ENCODE results near the gene TNFRSF19. TPM values are rescaled to one million over a fixed set of nuclear protein-coding genes. Genes with fewer than 3 reads are reported as not detected.

TNFRSF19 gene
- total and polyA plus RNA-seq, 2 of the 13 experiments (the other 11 are each of a cell fraction or from before 2014, with no cell fraction given): 75.3 to 77.7 TPM

DNA sequence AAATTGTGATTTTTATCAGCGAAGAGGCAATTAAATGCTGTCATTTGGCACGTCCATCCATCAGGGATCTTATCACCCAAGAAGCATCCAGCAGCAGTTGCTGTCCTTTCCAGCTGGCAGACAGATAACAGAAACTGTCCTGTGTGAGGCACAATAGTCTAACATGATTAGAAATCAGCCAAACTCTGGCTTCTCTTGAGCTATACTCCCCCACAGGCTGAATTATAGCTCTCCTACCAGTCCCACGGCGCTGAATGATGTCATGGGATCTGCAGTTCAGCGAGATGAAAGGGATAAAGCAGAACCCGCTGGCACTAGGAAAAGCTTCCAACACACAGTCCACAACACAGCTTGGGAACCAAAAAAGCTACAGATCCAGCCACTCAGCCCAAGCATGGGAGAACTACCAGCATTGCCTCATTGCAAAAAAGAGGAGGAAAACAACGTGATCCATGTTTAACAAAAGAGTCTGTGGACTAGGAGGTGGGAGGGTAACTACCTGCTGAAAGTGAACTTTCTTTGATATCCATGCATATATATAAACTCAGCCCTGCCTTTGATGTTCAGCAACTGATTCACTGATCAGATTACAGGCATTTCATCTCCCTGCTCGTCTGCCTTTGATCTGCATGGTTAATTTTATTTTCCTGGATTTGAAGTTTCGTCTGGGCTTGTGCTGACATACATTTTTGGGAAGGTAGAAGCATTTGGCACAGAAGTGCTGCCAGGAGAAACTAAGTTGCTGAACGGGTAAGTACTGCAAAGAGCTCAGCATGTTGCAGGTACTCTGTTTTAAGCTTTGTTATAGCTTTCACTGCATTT, at the start of gene TNFRSF19 (continued):
- no peak for TF ChIP-seq USF2 (IDR thresholded peaks at IDR 0.05; ENCODE audit: low read depth, low read length)
- TF ChIP-seq USF2 (CRISPR knock-in tag; IDR thresholded peaks at IDR 0.05; ENCODE audit: borderline replicate concordance): no peak
- peak; percentile 53; the same call in 1 of the 2 replicates for TF ChIP-seq FOXK2 (IDR thresholded peaks at IDR 0.05)
- 0 out of 2 replicates have a peak, but pooled peaks have one; percentile 32 for TF ChIP-seq AFF4 (CRISPR knock-in tag; IDR thresholded peaks at IDR 0.05)
- peak; percentile 94 for TF ChIP-seq ISL2 (CRISPR knock-in tag; IDR thresholded peaks at IDR 0.05)
- TF ChIP-seq FOXK1 (CRISPR knock-in tag; IDR thresholded peaks at IDR 0.05; ENCODE audit: borderline replicate concordance, low read depth): no peak
- TF ChIP-seq RXRB (CRISPR knock-in tag; IDR thresholded peaks at IDR 0.05; ENCODE audit: borderline replicate concordance): 0 out of 2 replicates have a peak, but pooled peaks have one; percentile 7
- TF ChIP-seq FOXJ3 (CRISPR knock-in tag; IDR thresholded peaks at IDR 0.05; ENCODE audit: borderline replicate concordance): no peak
- peak; percentile 67 for TF ChIP-seq ZNF331 (CRISPR knock-in tag; IDR thresholded peaks at IDR 0.05)
- no peak for TF ChIP-seq NFYB (CRISPR knock-in tag; IDR thresholded peaks at IDR 0.05)
- TF ChIP-seq MBNL3 (CRISPR knock-in tag; conservative IDR thresholded peaks at IDR 0.05): no peak
- no peak for TF ChIP-seq MAF1 (CRISPR knock-in tag; IDR thresholded peaks at IDR 0.05; ENCODE audit: borderline replicate concordance)
- TF ChIP-seq, protein P1, sequence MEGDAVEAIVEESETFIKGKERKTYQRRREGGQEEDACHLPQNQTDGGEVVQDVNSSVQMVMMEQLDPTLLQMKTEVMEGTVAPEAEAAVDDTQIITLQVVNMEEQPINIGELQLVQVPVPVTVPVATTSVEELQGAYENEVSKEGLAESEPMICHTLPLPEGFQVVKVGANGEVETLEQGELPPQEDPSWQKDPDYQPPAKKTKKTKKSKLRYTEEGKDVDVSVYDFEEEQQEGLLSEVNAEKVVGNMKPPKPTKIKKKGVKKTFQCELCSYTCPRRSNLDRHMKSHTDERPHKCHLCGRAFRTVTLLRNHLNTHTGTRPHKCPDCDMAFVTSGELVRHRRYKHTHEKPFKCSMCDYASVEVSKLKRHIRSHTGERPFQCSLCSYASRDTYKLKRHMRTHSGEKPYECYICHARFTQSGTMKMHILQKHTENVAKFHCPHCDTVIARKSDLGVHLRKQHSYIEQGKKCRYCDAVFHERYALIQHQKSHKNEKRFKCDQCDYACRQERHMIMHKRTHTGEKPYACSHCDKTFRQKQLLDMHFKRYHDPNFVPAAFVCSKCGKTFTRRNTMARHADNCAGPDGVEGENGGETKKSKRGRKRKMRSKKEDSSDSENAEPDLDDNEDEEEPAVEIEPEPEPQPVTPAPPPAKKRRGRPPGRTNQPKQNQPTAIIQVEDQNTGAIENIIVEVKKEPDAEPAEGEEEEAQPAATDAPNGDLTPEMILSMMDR (CRISPR knock-in tag; IDR thresholded peaks at IDR 0.05): 0 out of 2 replicates have a peak, but pooled peaks have one; percentile 13
- peak; percentile 68; the same call in 1 of the 2 replicates for TF ChIP-seq SOX5 (CRISPR knock-in tag; IDR thresholded peaks at IDR 0.05; ENCODE audit: borderline replicate concordance)
- peak; percentile 68 for TF ChIP-seq BCL6 (CRISPR knock-in tag; IDR thresholded peaks at IDR 0.05)
- TF ChIP-seq, protein P2, sequence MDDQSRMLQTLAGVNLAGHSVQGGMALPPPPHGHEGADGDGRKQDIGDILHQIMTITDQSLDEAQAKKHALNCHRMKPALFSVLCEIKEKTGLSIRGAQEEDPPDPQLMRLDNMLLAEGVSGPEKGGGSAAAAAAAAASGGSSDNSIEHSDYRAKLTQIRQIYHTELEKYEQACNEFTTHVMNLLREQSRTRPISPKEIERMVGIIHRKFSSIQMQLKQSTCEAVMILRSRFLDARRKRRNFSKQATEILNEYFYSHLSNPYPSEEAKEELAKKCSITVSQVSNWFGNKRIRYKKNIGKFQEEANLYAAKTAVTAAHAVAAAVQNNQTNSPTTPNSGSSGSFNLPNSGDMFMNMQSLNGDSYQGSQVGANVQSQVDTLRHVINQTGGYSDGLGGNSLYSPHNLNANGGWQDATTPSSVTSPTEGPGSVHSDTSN (CRISPR knock-in tag; IDR thresholded peaks at IDR 0.05; ENCODE audit: borderline replicate concordance): no peak
- TF ChIP-seq NCOA2 (CRISPR knock-in tag; IDR thresholded peaks at IDR 0.05): peak; percentile 85
- no peak for TF ChIP-seq ZBTB8A (CRISPR knock-in tag; IDR thresholded peaks at IDR 0.05; ENCODE audit: borderline replicate concordance, low read depth)
